GM12872 (cell line): ENCODE results near the gene TMEM79.

ENCODE experiments used
- TF ChIP-seq, protein P1 (sequence below): IDR thresholded peaks from 3 replicates; pipeline ENCODE4 v1.5.1; 2011; ENCODE audit warnings: low read depth, mild to moderate bottlenecking, low read length, moderate library complexity; ENCODE audit not compliant: insufficient read depth

TMEM79 gene

DNA sequence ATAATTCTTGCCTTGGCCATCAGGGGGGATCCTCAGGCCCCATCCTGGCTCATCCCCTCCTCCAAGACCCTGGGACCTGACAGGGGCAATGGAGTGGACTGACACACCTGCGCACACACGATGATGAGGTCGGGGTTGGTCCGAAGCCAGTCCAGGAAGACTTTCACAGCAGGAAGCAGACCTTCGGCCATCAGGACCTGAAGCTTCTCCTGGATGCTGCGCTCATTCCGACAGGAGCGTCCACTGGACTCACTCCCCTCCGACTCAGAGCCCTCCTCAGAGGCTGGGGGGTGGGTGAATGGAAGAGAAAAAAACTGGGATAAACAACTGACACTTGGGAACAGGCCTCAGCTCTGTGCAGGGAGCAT lies 20.9 kb upstream of the TMEM79 start:
- TF ChIP-seq, protein P1, sequence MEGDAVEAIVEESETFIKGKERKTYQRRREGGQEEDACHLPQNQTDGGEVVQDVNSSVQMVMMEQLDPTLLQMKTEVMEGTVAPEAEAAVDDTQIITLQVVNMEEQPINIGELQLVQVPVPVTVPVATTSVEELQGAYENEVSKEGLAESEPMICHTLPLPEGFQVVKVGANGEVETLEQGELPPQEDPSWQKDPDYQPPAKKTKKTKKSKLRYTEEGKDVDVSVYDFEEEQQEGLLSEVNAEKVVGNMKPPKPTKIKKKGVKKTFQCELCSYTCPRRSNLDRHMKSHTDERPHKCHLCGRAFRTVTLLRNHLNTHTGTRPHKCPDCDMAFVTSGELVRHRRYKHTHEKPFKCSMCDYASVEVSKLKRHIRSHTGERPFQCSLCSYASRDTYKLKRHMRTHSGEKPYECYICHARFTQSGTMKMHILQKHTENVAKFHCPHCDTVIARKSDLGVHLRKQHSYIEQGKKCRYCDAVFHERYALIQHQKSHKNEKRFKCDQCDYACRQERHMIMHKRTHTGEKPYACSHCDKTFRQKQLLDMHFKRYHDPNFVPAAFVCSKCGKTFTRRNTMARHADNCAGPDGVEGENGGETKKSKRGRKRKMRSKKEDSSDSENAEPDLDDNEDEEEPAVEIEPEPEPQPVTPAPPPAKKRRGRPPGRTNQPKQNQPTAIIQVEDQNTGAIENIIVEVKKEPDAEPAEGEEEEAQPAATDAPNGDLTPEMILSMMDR = no peak

- TF ChIP-seq, protein P1 = no peak
These were observed 18.1 kb upstream of the TMEM79 start for GRCh38 chr1:156266051-156266450.

GRCh38 chr1:156268336-156268735 lies 15.8 kb upstream of the TMEM79 start:
- TF ChIP-seq, protein P1 = no peak

DNA sequence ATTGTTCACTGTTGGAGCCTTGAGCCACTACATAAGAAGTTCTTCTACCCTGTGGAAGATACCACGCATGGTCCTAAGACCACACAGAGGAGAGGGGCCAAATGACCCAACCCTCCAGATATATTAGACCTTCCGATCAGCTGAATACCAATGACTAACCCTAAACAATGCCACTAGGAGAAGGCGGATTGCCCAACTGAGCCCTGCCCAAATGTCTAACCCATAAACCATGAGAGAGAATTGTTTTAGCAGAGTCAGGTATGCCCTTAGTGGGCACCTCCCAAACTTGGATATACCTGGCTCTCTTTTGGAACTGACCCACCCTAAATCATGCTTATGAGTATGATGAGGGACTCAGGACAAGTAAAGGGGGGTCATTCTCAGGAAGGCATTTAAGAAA lies 13.8 kb upstream of the TMEM79 start:
- TF ChIP-seq, protein P1 = no peak

DNA sequence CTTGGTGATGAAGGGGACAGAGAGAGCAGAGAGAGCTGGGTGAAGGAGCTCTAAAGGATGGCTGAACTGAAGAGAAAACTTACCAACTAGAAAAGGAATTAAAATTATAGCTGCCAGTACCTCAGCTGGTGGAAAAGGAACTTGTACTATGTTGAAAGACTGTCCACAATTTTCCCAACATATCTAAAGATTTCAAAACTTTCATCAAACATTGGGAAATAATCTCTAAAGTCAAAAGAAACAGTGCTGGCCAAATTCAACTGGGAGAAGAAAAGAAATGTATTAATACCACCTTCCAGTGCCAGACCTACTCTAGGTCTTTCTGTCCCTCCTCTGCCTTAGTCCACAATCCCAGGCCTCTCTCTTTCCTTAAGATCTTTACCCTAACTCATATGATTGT lies 7.6 kb upstream of the TMEM79 start:
- TF ChIP-seq, protein P1 = no peak

DNA sequence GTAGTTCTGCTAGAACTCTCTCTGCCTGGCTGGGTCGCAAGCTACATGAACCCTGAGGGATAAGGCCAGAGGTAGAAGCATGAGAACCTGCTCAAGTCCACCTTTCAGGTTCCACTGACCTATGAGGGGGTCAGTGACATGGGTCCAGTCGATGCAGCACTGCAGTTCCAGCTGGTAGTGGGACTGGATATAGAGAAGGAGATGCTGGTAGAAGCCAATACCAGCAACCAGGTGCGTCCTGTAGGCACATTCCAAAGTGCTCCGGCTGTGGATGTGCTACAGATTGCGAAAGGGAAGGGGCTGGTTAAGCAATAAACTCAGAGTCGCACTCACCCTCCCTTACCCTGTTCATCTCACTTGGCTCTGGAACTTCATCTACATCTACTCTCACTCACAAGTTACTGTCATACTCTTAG lies 7.2 kb upstream of the TMEM79 start:
- TF ChIP-seq, protein P1 = no peak

DNA sequence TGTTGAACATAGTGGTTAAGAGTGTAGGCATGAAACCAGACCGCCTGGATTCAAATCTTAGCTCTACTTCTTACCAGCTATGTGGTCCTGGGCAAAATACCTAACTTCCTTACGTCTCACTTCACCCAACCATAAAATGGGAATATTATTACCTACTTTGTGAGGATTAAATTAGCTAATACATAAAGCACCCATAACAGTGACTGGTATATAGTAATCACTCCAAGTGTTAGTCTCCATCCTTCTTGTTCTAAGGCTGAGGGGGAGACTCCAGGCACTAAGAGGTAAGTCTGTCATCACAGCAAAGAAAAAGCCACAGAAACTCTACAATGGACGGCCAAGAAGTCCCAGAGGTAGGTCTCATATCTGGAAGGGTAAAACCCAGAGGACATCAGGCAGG lies 4.3 kb upstream of the TMEM79 start:
- TF ChIP-seq, protein P1 = no peak

- TF ChIP-seq, protein P1 = peak; percentile 26; the same call in 1 of the 3 replicates
These were observed 2.8 kb upstream of the TMEM79 start for GRCh38 chr1:156281281-156281680.
